Islet of Langerhans (tissue), 1 donor: Measurements from ENCODE around the gene RBBP7.

Source experiments
- FAIRE-seq: peaks from one replicate; lab custom pipeline; 2011; peaks lifted over from hg19 to GRCh38; lab: Jason Lieb, UNC

Gene RBBP7

DNA sequence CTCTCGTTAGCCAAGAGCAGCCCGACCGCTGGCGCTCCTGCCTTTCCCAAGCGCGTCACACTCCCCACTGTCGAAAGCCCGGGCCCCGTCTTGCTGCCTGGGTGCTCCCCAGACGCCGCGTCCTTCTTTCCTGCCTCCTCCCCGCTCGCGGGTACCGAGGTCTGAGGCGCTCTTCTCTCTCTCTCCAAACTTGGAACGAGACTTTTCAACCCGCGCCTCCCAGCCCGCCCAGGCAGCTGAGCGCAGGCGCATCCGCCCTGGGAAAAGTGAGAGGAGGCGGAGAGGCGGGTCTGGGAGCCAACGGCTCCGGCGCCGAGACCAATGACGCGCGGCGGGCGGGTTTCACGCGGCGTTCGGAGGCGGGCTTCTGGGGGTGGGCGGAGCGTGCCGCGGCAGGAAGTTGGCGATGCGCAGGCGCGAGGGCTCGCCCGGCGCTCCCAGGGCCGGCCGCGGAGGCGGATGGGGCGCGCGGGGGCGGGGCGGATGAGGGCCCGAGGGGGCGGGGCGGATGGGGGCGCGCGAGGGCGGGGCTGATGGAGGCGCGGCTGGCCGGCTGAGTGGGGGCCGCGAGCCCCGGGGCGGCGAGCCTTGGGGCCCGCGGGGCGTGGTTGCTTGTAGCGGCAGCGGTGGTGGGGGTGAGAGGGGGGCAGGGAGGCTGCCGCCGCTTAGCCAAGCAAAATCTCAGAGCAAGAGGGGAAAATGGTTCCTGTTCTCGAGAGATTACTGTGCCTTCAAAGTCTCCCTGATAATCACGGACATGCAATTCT, at the start of gene RBBP7:
Gene RBBP7, minus strand, starts transcription at position 268 of the 767 bp plus-strand sequence. CDS start 309 bp downstream, outside the sequence.
- FAIRE-seq, result no peak

DNA sequence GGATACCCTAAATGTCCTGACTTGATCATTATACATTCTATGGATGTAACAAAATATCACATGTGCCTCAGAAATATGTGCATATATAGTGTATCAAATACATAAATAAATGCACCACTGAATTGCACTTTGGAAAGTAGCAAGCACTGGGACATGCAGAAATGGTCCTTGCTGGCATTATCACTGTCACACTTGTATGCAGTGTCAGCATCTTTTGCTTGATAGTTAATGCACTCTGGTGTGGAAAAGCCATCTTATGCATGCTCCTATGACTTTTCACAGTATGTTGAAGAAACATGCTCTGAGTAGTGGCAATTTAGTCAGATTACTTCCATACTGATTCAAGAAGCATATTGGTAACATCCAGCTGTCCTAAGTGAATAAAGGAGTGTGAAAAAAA, 48.8 kb upstream of the RBBP7 start:
- no peak for FAIRE-seq

DNA sequence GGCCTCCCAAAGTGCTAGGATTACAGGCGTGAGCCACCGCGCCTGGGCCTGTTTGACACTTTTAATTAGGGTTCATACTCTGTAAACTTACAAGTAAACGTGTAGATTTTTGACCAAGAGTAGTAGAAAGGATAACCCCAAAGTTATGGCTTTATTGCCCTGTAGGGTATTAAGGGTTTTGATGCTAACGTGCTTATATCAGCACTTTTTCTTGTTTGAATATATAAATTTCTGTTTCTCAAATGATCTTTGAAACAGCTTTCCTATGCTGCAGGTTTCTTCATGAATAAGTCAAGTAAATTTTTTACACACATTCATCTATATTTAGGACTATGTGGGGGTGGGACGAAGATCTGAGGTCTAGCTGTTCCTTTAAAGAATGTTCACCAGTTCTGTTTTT, 47.0 kb upstream of the RBBP7 start:
- no peak for FAIRE-seq

DNA sequence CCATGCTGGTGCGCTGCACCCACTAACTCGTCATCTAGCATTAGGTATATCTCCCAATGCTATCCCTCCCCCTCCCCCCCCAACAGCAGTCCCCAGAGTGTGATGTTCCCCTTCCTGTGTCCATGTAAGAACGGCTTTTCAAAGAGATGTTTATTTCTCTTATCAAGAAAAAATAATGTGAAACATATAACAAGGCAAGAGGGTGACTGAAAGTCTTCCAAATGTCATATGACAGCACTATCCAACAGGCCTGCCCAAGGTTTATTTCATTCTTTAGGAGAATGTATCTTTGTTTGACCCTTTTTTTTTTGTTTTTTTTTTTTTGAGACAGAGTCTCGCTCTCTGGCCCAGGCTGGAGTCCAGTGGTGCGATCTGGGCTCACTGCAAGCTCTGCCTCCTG, 46.4 kb upstream of the RBBP7 start:
- FAIRE-seq, result no peak

DNA sequence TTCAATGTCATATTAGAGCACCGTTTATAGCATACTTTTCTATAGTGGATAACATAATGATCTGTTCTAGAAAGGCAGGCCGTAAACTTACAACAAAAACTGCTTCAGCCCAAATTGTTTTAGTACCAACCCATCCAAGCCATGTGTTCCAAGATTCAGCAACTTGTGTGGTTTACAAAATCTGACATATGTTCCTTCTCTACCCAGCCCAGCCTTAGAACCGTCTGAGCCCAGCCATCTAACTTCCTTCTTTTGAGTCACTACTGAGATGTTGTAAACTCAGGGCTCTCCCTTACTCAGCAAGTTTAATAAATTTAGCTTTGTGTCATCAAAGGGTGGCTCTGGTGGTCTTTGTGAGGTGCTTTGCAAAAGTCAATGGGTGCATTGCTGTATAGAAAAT, 43.9 kb upstream of the RBBP7 start:
- no peak for FAIRE-seq

DNA sequence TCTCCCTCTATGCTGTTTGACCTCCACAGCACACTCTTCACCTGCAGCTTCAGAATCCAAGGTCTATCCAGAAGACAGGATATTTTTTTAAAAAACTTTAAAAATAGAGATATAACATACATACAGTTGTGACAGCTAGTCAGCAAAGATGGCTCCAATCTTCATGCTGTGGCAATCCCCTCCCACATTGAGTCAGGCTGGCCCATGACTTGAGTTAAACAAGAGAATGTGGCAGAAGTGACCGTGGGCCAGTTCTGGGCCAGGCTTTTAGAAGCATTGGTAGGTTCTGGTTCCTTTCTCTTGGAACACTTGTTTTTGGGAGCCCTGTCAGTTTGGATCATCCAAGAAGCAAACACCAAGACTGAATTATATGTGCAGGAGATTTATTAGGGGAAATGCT, 40.2 kb upstream of the RBBP7 start:
- no peak for FAIRE-seq

DNA sequence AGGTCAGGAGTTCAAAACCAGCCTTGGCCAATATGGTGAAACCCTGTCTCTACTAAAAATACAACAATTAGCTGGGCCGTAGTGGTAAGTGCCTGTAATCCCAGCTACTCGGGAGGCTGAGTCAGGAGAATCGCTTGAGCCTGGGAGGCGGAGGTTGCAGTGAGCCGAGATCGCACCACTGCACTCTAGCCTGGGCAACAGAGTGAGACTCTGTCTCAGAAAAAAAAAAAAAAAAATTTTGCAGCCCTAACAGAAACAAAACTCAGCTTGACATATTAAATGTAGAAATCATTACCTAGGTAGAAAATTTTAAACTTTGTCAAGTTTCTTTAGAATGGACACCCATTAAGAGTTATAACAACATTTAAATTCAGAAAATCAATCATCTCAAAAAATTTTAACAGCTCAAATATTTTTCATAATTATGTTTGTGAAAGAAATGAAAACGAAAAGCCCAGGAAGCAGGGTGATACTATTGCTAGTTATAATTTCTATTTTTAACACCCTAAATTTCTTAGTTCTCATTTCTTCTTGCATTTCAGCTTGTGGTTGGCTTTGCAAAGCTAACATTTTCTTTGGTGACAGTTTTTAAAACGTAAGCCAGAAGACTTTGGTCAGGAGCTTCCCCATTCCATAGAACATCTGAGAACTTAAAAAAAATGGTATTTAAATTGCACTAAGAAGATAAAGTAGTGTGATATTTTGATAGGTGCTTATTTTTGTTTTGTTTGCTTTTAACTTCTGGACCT, 33.3 kb upstream of the RBBP7 start:
- FAIRE-seq, result no peak

DNA sequence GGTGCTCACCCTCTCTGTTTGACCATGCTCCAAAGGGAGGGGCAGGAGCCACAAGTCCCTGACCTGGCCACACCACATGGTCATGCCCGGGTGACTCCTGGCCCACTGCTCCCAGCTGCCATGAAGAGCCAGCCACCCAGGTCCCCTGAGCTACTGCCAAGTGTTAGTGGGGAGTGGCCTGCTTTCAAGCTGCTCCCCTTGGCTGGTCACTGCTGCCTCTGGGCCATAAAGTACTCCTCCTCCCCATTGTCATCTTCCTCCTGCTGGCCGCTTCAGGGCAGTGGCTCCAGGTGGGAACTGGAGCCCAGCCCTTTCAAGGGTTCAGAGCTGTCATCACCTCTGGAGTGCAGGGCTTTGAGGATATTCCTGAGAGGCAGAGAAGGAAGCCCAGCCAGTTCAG, 27.3 kb upstream of the RBBP7 start:
- FAIRE-seq, result no peak

DNA sequence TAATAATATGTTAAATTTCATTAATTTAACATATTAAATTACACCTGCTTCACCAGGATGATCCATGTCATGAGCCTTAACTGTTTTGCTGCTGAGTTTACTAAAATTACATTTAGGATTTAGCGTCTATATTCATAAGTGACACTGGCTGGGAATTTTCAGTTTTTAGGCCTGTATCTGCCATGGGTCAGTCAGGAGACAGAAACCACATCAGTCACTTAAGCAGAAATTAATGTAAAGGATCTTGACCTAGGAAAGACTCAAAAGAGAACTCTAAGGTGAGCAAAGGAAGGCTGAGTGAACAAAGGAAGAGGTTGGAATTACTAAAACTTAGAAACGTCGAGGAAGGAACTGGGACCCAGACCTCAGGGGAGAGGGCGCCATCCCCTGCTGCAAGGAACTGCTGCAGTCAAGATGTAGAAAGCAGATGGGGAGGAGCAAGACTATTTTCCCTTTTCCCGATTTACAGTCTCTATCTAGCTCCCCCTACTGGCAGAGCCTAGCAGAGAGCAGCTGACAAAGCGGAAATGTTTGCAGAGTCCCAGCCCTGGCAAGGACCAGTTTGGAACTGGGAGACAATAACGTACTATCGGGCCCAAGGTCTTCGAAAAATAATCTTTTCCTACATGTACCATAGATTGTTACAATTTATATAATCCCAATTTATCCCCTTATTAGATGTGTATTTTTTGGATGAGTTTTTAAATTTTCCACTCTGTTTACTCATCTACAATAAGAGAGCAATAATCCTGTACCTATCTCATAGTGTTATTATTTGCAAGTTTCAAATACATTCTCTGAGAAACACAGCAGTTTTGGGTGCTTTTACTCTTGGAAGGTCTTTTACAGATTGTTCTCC, 22.6 kb upstream of the RBBP7 start:
- FAIRE-seq, result peak; percentile 96

DNA sequence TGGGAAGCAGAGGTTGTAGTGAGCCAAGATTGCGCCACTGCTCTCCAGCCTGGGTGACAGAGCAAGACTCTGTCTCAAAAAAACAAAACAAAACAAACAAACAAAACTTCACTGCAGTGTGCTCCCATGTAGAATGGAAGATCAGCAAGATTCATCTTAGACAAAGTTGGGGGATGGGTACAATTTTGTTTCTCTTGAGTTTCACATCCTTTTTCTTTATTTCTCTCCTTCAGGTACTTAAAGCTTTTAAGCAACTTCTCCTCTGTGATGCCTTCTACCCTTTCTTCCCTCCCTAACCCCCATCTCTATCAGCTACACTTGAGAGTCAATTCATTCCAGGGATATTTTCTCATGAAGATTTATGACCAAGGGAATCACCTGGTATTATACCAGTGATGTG, 15.5 kb upstream of the RBBP7 start:
- FAIRE-seq, result no peak

DNA sequence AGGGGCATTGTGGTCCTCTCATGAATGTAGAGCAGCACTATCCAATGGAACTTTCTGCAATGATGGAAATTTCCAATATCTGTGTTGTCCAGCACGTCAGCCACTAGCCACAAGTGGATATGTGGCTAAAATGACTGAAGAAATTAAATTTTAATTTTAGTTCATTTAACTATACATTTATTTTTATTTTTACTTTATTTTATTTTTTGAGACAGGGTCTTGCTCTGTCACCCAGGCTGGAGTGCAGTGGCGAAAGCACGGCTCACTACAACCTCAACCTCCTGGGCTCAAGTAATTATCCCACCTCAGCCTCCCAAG, 13.3 kb upstream of the RBBP7 start:
- no peak for FAIRE-seq

DNA sequence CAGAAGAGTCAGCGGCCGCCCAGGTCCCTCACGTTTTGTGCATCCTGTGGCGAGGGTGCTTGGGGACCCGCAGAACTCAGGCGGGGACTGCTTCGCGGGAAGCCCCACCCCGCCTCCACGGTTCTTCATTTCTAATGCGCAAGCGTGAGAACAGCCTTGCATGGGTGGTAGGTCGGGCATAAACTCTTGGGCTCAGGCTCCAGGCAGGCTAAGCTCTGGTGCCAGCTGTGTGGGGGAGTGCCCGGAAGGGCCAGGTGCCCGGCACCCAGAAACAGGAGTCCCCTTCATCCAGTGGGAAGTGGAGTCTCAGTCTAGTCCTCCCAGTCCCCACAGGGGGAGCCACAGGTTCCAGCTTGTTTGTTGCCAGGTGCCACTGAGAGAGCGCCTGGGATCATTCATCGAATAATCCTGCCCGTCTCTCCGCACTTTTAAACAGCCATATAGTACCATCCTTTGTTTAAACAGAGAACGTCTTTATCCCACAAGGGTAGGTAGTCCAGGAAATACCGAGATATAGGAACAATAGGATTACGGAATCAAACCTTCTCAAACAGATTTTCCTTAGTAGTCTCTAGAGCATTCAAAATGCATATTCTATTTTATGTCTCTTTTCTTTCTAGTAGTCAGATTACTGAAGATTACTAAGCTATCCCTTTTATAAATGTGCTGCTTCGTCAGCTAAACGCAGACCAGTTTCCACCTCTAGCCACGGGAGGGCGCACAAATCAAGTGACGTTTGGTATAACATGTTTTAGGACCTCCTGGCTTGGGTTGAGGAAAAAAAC, 12.7 kb upstream of the RBBP7 start:
- FAIRE-seq, result peak; percentile 98

DNA sequence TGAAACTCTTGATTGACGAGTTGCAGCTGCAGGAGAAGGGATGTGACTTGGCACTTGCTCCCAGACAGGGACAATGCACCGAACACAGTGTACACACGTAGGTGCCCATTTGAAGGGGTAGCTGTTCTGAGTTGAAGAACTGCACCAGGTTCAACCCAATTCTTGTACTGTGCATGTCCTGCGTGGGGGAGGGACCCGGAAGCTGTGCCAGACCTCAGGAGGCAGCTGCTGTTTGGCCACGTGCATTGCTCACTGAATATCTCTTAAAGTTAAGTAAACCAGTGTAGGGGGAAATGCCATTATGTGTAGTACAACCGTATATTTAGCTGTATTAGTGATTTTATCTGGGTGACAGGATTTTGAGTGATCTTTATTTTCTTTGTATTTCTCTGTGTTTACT, 12.0 kb upstream of the RBBP7 start:
- FAIRE-seq, result no peak

DNA sequence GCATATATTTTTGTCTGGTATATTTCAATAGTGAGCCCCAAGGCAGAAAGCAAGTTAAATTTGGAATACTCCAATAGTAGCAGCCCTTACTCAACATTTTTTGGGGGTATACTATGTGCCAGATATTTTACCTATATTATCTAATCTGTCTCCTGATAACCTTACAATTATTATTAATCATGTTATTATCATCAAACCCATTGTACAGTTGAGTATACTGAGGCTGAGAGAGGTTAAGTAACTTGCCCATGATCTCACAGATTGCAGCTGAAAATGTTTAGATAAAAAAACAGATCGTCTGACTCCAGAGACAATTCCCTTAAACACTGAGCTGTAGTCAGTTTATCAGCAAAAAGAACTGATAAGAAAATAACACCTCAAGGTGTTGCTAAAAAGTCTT, 6.5 kb upstream of the RBBP7 start:
- no peak for FAIRE-seq

DNA sequence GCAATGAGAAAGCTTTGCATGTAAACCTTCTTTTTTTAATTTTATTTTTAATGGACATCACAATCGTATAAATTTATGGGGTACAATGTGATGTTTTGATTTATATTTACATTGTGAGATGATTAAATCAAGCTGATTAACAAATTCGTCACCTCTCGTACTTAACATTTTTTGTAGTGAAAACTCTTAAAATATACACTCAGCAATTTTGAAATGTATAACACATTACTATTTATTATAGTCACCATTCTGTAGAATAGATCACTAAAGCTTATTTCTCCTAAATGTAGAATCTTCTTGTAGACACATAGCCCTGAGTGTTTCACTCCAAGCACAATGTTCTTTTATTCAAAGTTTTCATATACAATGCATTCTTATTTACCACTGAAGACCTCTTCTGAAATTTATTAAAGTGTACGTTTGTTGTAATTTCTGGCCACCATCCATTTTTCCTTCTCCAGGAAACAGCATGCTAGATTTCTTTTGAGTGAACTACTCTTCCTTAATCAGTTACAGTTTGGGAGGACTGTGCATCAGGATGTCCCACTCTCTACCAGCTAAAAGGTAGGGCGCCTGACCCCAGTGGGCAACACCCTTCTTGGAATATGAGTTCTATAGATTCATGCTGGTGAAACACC, 4.4 kb upstream of the RBBP7 start:
- no peak for FAIRE-seq

DNA sequence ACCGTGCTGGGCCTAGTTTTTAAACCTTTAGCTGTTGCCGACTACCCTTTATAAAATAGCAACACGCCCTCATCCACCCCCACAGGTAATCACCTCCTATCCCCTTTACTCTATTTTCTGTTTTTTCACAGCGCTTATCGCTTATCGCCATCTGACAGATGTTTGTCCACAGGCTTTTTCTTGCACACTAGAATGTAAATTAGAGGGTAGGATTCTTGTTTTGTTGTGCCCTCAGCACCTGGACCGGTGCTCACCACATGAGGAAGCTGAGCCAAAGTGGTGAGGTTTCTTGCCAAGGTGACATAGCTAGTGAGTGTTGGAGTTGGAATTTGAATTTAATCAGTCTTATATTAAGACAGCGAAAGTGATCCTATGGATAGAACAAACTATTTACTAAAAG, 2.9 kb upstream of the RBBP7 start:
- no peak for FAIRE-seq

DNA sequence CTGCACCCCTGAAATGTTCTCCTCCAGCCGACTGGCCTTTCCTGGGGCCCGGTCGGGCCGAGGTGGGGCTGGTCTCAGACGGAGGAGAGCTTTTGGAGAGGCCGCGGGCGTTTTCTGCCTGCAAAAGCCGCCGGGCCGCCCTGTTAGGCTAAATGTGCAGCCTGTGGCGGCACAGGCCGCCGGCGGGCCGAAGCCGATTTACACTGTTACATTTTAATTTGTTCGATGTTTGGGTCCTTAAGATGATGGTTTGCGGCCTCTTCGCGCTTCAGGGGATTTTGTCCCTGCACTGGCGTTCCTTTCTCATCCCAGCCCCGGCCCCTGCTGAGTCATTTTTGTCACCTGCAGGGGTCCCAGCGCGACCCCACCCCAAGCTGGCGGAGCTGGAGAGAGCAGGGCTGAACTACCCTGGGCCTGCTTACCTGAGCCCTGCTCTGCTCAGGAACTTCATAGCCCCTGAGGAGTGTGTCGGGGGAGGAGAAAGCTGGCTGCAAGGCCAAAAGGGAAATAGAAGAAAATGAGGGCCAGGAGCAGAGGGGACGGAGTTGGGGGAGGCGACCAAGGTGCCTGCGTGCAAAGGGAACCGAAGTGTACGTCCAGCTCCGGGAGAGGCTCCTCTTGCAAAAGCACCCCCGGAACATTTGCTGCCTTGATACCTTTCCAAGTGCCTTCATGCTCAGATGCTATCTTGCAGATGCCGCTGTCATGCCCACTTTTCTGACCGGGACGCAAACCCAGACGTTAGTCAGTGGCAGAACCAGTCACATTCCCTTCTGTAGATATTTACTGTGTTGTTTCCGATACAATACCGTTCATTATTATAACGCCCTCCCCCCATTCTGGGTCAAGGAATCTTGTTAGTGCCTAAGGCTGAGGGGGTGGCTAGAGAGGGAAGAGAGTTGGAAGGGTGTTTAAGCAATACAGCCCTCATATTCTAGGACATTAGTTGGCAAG, 977 bp upstream of the RBBP7 start:
- FAIRE-seq, result no peak

DNA sequence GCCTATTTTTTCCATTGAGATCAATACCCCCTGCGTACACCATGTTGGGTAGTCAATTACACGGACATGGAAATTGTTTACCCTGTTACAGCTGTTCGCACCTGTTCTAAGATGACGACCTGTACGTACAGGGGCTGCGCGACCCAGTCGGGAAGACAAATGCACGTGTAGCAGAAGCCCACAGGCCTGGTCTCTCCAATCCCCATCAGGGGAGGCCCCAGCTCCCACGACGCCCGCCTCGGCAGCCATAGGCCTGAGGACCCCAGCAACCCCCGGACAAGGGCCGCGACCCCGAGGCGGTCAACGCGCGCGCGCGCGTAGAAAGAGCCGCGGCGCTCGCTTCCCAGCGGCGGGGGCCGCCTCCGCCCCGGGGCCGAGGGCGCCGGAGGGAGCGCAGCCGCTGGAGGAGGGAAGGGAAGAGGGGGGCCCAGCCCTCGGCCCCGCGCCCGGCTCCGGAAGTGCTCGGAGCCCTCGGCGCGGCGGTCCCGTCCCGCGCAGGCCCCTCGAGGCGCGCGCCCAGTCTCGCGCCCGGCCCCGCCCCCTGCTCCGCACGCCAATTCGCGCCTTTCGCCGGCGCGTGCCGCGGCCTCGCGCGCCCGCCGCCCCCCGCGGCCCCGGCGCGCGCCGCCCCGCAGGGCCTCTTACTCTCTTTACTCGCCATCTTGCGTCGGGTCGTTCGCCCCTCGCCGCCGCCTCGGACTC, 618 bp downstream of the RBBP7 start:
- FAIRE-seq, result no peak

DNA sequence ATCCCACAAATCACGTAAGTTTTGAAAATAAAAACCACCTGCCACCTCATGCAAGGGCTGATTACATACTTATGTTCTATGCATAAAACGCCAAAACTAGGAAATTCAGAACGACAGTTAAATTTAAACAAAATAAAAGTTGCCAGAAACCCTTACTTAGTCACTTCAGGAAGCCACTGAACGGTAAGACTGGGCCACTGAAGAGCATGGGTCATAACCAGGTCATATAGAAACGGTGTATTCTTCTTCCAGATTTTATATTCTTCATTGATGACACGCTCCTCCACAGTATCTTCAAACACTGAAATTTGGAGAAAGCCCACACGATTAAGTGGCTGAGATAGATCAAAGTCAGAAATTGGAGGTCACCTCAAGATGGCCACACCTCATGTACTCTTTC, 1.2 kb downstream of the RBBP7 start:
- FAIRE-seq, result no peak

DNA sequence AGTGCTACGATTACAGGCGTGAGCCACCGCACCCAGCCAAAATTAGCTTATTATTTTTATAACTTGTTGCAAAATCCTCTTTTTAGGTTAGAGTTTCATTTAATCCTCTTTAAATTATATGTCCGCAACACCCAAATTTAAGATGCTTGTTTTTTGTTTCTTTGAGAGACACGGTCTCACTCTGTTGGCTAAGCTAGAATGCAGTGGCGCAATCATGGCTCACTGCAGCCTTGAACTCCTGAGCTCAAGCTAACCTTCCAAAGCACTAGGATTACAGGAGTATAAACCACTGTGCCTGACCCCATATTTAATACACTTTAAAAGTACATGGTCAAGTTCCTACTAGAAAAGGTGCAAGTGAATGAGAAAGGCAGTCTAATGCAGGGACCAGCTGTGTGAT, 2.2 kb downstream of the RBBP7 start:
- no peak for FAIRE-seq
